VCaP (cell line): ENCODE data around the gene VSTM2L.

Source experiments
- H3K27ac ChIP-seq: fragments of 450-650 bp; 2 replicates; pipeline ENCODE4 v1.5.1; 2017
- TF ChIP-seq, protein P1 (sequence below): fragments of 450-650 bp; conservative IDR thresholded peaks from 2 replicates; pipeline ENCODE4 v1.5.1; 2017; ENCODE audit warnings: mild to moderate bottlenecking, moderate library complexity

Gene VSTM2L

GRCh38 chr20:37888641-37889040, 14.3 kb upstream of the VSTM2L start:
- H3K27ac ChIP-seq, result no peak overlapping the region
- TF ChIP-seq, protein P1, sequence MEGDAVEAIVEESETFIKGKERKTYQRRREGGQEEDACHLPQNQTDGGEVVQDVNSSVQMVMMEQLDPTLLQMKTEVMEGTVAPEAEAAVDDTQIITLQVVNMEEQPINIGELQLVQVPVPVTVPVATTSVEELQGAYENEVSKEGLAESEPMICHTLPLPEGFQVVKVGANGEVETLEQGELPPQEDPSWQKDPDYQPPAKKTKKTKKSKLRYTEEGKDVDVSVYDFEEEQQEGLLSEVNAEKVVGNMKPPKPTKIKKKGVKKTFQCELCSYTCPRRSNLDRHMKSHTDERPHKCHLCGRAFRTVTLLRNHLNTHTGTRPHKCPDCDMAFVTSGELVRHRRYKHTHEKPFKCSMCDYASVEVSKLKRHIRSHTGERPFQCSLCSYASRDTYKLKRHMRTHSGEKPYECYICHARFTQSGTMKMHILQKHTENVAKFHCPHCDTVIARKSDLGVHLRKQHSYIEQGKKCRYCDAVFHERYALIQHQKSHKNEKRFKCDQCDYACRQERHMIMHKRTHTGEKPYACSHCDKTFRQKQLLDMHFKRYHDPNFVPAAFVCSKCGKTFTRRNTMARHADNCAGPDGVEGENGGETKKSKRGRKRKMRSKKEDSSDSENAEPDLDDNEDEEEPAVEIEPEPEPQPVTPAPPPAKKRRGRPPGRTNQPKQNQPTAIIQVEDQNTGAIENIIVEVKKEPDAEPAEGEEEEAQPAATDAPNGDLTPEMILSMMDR, result no peak

DNA sequence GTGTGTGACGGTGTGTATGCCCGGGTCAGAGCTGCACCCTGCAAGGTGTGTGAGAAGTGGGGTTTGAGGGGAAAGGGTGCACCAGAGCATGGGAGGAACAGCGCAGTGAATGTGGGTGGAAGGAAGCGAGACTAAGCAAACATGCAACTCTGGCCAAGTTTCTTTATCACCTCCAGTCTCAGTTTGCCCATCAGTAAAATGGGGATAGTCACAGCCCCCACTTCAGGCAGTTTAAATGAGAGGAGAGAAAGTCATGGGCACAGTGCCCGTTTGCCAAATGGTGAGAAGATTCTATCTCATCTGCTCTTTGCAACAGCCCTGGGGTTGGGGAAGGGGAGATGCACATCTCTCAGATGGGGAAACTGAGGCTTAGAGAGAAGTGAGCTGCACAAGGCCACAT, 12.8 kb upstream of the VSTM2L start:
- H3K27ac ChIP-seq, result no peak overlapping the region
- TF ChIP-seq, protein P1, result no peak

DNA sequence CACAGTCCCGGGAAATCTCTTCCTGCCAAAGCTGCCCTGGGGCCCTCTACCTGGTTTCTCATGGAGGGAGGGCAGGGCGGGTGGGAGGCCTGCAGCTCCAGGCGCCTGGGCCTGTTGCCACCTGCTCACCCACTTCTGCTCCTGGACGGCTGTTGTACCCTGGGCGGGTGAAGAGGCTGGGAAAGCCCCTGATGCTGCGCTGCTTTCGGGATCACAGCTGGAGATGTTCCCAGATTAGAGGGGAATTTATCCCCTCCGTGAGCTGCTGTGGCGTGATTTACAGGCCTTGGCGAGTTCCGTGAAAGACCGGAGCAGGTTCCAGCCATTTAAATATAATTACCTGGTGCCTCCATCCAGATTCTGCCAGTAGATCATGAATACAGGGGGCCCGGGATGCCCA, 12.3 kb upstream of the VSTM2L start:
- TF ChIP-seq, protein P1, result no peak

GRCh38 chr20:37892001-37892400, 10.9 kb upstream of the VSTM2L start:
- peak overlapping the region; percentile 69 for H3K27ac ChIP-seq
- TF ChIP-seq, protein P1, result no peak

More for the DNA sequence above, 12.3 kb upstream of the VSTM2L start:
- H3K27ac ChIP-seq, result peak overlapping the region; percentile 69; the same call in 1 of the 2 replicates

- H3K27ac ChIP-seq, result no peak overlapping the region
- TF ChIP-seq, protein P1, result no peak
Measured at GRCh38 chr20:37893566-37894241, 9.2 kb upstream of the VSTM2L start.

DNA sequence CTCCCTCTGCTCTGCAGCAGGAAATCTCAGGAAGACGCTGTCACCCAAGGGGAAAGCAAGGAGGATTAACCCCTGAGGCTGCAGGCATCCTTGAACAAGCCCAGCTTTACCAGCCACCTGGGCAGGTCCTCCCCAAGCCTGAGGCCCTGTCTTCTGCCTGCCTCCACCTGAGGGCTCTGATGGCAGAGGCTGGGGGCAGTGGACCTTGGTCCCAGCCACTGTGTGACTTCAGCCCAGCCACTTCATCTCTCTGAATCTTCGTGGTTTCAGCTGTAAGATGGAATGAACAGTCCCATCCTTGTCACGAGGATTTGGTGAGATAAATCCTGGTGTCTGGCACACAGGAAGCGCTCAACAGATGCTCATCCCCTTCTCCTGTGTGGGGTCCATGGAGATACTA, 8.5 kb upstream of the VSTM2L start:
- no peak overlapping the region for H3K27ac ChIP-seq

GRCh38 chr20:37895166-37895565, 7.8 kb upstream of the VSTM2L start:
- no peak overlapping the region for H3K27ac ChIP-seq
- TF ChIP-seq, protein P1, result no peak

More for the DNA sequence above, 8.5 kb upstream of the VSTM2L start:
- TF ChIP-seq, protein P1, result no peak
